Smooth muscle cell (in vitro differentiated cells): ENCODE results near the gene KCNIP2. TPM values are rescaled to one million over a fixed set of nuclear protein-coding genes. Genes with fewer than 3 reads are reported as not detected.

ENCODE experiments used
- DNase-seq: peaks from one replicate; lab custom pipeline; 2025; ENCODE audit not compliant: unreplicated experiment; lab: John Stamatoyannopoulos, UW
- H2AFZ ChIP-seq: fragments of 200-600 bp; sonication (generic); 2 replicates; pipeline ENCODE4 v1.6.0; 2016; ENCODE audit warnings: antibody characterized with exemption, low read depth, mild to moderate bottlenecking
- H3F3A ChIP-seq: fragments of 200-600 bp; sonication (generic); 2 replicates; pipeline ENCODE4 v1.6.0; 2017; ENCODE audit warnings: antibody characterized with exemption, low read depth
- H3K27ac ChIP-seq: fragments of 200-600 bp; sonication (generic); 2 replicates; pipeline ENCODE4 v1.5.1; 2016; ENCODE audit warnings: low read depth, mild to moderate bottlenecking
- H3K27me3 ChIP-seq: fragments of 200-600 bp; sonication (generic); 2 replicates; pipeline ENCODE4 v1.6.1; 2016; ENCODE audit warnings: low read depth, mild to moderate bottlenecking
- H3K36me3 ChIP-seq: fragments of 200-600 bp; sonication (generic); 2 replicates; pipeline ENCODE4 v1.5.1; 2016; ENCODE audit warnings: low read depth
- H3K4me1 ChIP-seq: fragments of 200-600 bp; sonication (generic); 2 replicates; pipeline ENCODE4 v1.5.1; 2016; ENCODE audit warnings: low read depth
- H3K4me2 ChIP-seq: fragments of 200-600 bp; sonication (generic); 2 replicates; pipeline ENCODE4 v1.6.0; 2016; ENCODE audit warnings: mild to moderate bottlenecking
- H3K4me3 ChIP-seq: fragments of 200-600 bp; sonication (generic); 2 replicates; pipeline ENCODE4 v1.5.1; 2016; ENCODE audit warnings: mild to moderate bottlenecking
- H3K79me2 ChIP-seq: fragments of 200-600 bp; sonication (generic); 2 replicates; pipeline ENCODE4 v1.6.0; 2016; ENCODE audit warnings: low read depth, mild to moderate bottlenecking
- H3K9ac ChIP-seq: fragments of 200-600 bp; sonication (generic); 2 replicates; pipeline ENCODE4 v1.6.0; 2016; ENCODE audit warnings: low read depth
- H3K9me3 ChIP-seq: fragments of 200-600 bp; sonication (generic); replicated peaks from 2 replicates; pipeline ENCODE4 v1.5.1; 2016; ENCODE audit warnings: low read depth
- H4K20me1 ChIP-seq: fragments of 200-600 bp; sonication (generic); 2 replicates; pipeline ENCODE4 v1.6.0; 2016; ENCODE audit warnings: low read depth
- CTCF ChIP-seq: fragments of 200-600 bp; sonication (generic); IDR thresholded peaks from 2 replicates; pipeline ENCODE4 v1.5.1; 2017; ENCODE audit warnings: borderline replicate concordance, mild to moderate bottlenecking, antibody characterized with exemption; ENCODE audit not compliant: insufficient read depth, poor library complexity, severe bottlenecking
- WGBS: methylation state at CpG from one replicate; pipeline ENCODE4 v1.1.7; 2016; ENCODE audit warnings: low lambda C conversion rate; 5-methylcytosine and 5-hydroxymethylcytosine counted together
- polyA plus RNA-seq: library from polyadenylated mRNA; unstranded; fragments of >200 nt; fragmentation: Nextera tagmentation; extraction: Ambion mirVana; gene quantifications from 2 replicates; pipeline ENCODE4 v1.2.1, GENCODE V29; 2016
- total RNA-seq: library from RNA; depleted of rRNA; stranded (reverse); fragments of >200 nt; gene quantifications from 2 replicates; pipeline ENCODE4 v1.2.3, GENCODE V29; 2014

Gene KCNIP2
- total and polyA plus RNA-seq, 2 experiments from 2014 or later = 0.87 to 3.9 TPM

- 3% methylated on average over 28 of the region's 51 CpGs for WGBS
- H3K9ac ChIP-seq = no peak overlapping the region
- peaks cover 55% of the 10 kb centered on the region for H4K20me1 ChIP-seq
- peak overlapping the region; percentile 48 for H3K4me3 ChIP-seq
- peak overlapping the region; percentile 90 for H3K4me2 ChIP-seq
- peak; percentile 69 for TF ChIP-seq CTCF
- no peak overlapping the region for H3K27ac ChIP-seq
- no peak overlapping the region for H2AFZ ChIP-seq
- H3F3A ChIP-seq = peaks cover 9% of the 10 kb centered on the region
- H3K36me3 ChIP-seq = no peaks in the 10 kb centered on the region
- H3K27me3 ChIP-seq = peaks cover 48% of the 10 kb centered on the region
- H3K4me1 ChIP-seq = peaks cover 29% of the 10 kb centered on the region
- DNase-seq = peak; percentile 55
- no peaks in the 10 kb centered on the region for H3K79me2 ChIP-seq
- no peaks in the 10 kb centered on the region for H3K9me3 ChIP-seq
These were observed 63.9 kb downstream of the KCNIP2 start for GRCh38 chr10:101779544-101780186.

- Histone ChIP-seq H3K9me3 (no peaks in the 10 kb centered on the region), H3K36me3 (no peaks in the 10 kb centered on the region), H3K27me3 (peaks cover 55% of the 10 kb centered on the region), H3K4me2 (peak overlapping the region; percentile 90), H3K27ac (no peak overlapping the region), H3K9ac (no peak overlapping the region), H2AFZ (no peak overlapping the region), H3F3A (peaks cover 2% of the 10 kb centered on the region), H3K4me3 (peak overlapping the region; percentile 48), H4K20me1 (peaks cover 51% of the 10 kb centered on the region), H3K79me2 (no peaks in the 10 kb centered on the region), H3K4me1 (peaks cover 36% of the 10 kb centered on the region)
- no peak for TF ChIP-seq CTCF
- DNase-seq = no peak
- WGBS = 2% methylated on average over 51 of the region's 58 CpGs
These were observed 64.6 kb downstream of the KCNIP2 start for GRCh38 chr10:101778781-101779543.

GRCh38 chr10:101778151-101778780 is 65.3 kb downstream of the KCNIP2 start:
- peaks cover 51% of the 10 kb centered on the region for H4K20me1 ChIP-seq
- TF ChIP-seq CTCF = no peak
- H3K36me3 ChIP-seq = no peaks in the 10 kb centered on the region
- peaks cover 62% of the 10 kb centered on the region for H3K27me3 ChIP-seq
- H3K4me2 ChIP-seq = peak overlapping the region; percentile 90
- no peaks in the 10 kb centered on the region for H3K79me2 ChIP-seq
- H3K9ac ChIP-seq = no peak overlapping the region
- WGBS = 44% methylated on average over 12 of the region's 12 CpGs
- H2AFZ ChIP-seq = no peak overlapping the region
- H3K4me3 ChIP-seq = peak overlapping the region; percentile 48
- H3K9me3 ChIP-seq = no peaks in the 10 kb centered on the region
- DNase-seq = no peak
- H3F3A ChIP-seq = no peaks in the 10 kb centered on the region
- H3K27ac ChIP-seq = no peak overlapping the region
- H3K4me1 ChIP-seq = peaks cover 43% of the 10 kb centered on the region
